ENCODE results near the gene ZNF124. TPM values are rescaled to one million over a fixed set of nuclear protein-coding genes. Genes with fewer than 3 reads are reported as not detected.

Gene ZNF124
- total RNA-seq, 1 donor from 2014 or later: 138 TPM

DNA sequence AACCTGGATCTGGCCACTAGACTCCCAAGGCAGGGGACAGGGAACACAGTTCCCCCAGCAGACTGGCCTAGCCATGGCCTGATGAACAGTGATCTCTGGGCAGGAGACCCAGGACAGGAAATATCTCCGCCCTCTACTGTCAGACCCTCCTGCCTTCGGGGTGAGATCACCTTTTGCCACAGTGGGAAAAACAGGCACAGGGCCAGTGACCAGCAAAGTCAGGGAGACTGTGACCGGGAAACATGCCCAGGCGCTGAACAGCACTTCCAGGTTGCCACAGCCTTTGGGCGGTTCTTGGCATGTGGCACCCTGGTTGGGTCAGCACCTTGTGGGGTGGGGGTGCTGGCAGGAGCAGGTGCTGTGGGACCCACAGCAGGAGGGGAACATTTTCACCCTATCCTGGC lies 58.7 kb downstream of the ZNF124 start:
- Mint-ChIP-seq H3K36me3 (ENCODE audit: low read depth, unreplicated experiment) (peaks cover 8% of the 10 kb centered on the region), H3K27me3 (ENCODE audit: unreplicated experiment) (peaks cover 22% of the 10 kb centered on the region), H3K4me3 (ENCODE audit: unreplicated experiment) (peak overlapping the region; percentile 37), H3K9me3 (ENCODE audit: unreplicated experiment) (no peaks in the 10 kb centered on the region), H3K27ac (ENCODE audit: unreplicated experiment) (no peak overlapping the region), H3K4me1 (ENCODE audit: unreplicated experiment) (peaks cover 5% of the 10 kb centered on the region)
- DNase-seq (ENCODE audit: low spot score): no peak
- TF ChIP-seq, protein P1, sequence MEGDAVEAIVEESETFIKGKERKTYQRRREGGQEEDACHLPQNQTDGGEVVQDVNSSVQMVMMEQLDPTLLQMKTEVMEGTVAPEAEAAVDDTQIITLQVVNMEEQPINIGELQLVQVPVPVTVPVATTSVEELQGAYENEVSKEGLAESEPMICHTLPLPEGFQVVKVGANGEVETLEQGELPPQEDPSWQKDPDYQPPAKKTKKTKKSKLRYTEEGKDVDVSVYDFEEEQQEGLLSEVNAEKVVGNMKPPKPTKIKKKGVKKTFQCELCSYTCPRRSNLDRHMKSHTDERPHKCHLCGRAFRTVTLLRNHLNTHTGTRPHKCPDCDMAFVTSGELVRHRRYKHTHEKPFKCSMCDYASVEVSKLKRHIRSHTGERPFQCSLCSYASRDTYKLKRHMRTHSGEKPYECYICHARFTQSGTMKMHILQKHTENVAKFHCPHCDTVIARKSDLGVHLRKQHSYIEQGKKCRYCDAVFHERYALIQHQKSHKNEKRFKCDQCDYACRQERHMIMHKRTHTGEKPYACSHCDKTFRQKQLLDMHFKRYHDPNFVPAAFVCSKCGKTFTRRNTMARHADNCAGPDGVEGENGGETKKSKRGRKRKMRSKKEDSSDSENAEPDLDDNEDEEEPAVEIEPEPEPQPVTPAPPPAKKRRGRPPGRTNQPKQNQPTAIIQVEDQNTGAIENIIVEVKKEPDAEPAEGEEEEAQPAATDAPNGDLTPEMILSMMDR (IDR thresholded peaks at IDR 0.05; ENCODE audit: unreplicated experiment): no peak

DNA sequence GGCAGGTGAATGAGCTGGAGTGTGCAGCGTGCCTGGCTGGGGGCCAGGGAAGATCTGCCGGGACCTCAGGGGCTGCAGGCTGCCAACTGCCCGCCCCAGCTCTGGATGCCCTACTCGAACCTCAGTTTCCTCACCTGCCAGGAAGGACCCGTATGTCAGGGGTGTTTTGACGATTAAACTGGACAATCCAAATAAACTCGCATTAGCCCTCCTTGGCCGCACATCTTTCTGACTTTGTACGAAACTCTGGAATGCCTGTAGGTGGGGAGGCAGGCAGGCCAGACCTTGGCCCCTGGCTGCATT lies 59.4 kb downstream of the ZNF124 start:
- Mint-ChIP-seq H3K4me3 (ENCODE audit: unreplicated experiment) (peak overlapping the region; percentile 82), H3K4me1 (ENCODE audit: unreplicated experiment) (peaks cover 5% of the 10 kb centered on the region), H3K27me3 (ENCODE audit: unreplicated experiment) (peaks cover 22% of the 10 kb centered on the region), H3K9me3 (ENCODE audit: unreplicated experiment) (no peaks in the 10 kb centered on the region), H3K27ac (ENCODE audit: unreplicated experiment) (no peak overlapping the region), H3K36me3 (ENCODE audit: low read depth, unreplicated experiment) (peaks cover 8% of the 10 kb centered on the region)
- no peak for DNase-seq (ENCODE audit: low spot score)
- TF ChIP-seq, protein P1 (IDR thresholded peaks at IDR 0.05; ENCODE audit: unreplicated experiment): no peak

DNA sequence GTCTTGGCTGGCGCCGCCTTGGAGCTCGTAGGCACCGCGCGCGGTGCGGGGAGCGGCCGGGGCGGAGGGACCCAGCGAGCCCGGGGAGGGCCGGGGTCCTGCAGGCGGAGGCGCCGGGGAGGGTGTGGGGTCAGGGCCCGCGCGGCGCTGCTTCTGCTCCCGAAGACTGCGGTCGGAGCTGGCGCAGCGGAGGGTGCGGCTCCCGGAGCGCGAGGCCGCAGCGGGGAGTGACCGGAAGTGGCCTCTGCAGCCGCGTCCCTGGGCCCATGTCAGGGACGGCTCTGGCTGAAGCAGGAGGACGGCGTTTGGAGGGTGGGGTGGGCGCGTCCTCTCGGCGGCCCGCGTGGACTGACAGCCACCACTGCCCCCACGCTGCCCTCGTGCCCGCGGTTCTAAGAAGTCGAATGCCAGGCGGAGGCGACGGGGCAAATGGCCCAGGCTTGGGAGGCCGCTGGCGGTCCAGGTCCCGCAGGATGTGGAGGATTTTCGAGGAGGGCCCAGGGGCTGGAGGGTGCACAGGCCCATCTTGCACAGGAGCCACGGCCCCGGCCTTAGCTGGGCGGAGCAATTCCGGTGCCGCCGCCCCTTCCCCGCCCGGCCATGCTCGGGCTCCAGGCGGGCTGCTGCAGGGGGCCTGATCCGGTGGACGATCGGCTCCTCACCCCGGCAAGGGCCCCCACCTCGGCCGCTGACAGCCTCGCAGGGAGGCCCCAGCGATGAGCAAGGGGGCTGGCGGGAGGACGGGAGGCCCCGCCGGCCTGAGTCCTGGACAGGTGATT lies 59.9 kb downstream of the ZNF124 start:
- Mint-ChIP-seq H3K4me3 (ENCODE audit: unreplicated experiment) (no peak overlapping the region), H3K27ac (ENCODE audit: unreplicated experiment) (no peak overlapping the region)
- TF ChIP-seq, protein P1 (IDR thresholded peaks at IDR 0.05; ENCODE audit: unreplicated experiment): no peak

DNA sequence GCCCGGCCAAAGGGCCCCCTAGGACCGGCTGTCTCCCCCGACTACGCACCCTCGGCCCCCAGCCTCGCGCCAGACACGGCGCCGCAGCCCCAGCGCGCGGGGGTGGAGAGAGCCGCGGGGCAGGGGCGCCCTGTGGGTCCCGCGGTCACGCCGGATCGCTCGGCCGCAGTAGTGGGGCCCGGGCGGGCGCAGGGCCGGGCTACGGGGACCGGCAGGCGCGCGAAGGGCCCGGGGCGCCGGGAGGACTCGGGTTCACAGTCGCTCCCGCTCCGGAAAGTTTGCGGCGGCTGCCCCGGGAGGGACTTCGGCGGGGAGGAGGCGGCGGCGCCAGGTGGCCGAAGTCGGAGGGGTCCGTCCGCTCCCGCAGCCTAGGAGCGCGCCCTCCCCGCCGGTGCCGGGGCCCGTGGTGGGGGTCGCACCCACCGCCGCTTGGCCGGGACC lies 60.5 kb downstream of the ZNF124 start:
- Mint-ChIP-seq H3K4me1 (ENCODE audit: unreplicated experiment) (peaks cover 5% of the 10 kb centered on the region), H3K27ac (ENCODE audit: unreplicated experiment) (no peak overlapping the region), H3K4me3 (ENCODE audit: unreplicated experiment) (no peak overlapping the region), H3K9me3 (ENCODE audit: unreplicated experiment) (no peaks in the 10 kb centered on the region), H3K27me3 (ENCODE audit: unreplicated experiment) (peaks cover 22% of the 10 kb centered on the region), H3K36me3 (ENCODE audit: low read depth, unreplicated experiment) (peaks cover 8% of the 10 kb centered on the region)
- TF ChIP-seq, protein P1 (IDR thresholded peaks at IDR 0.05; ENCODE audit: unreplicated experiment): no peak
- no peak for DNase-seq (ENCODE audit: low spot score)

More for the DNA sequence above, 59.9 kb downstream of the ZNF124 start:
- Mint-ChIP-seq H3K36me3 (ENCODE audit: low read depth, unreplicated experiment) (peaks cover 8% of the 10 kb centered on the region), H3K27me3 (ENCODE audit: unreplicated experiment) (peaks cover 22% of the 10 kb centered on the region), H3K4me1 (ENCODE audit: unreplicated experiment) (peaks cover 5% of the 10 kb centered on the region), H3K9me3 (ENCODE audit: unreplicated experiment) (no peaks in the 10 kb centered on the region)
- peak; percentile 36 for DNase-seq (ENCODE audit: low spot score)

DNA sequence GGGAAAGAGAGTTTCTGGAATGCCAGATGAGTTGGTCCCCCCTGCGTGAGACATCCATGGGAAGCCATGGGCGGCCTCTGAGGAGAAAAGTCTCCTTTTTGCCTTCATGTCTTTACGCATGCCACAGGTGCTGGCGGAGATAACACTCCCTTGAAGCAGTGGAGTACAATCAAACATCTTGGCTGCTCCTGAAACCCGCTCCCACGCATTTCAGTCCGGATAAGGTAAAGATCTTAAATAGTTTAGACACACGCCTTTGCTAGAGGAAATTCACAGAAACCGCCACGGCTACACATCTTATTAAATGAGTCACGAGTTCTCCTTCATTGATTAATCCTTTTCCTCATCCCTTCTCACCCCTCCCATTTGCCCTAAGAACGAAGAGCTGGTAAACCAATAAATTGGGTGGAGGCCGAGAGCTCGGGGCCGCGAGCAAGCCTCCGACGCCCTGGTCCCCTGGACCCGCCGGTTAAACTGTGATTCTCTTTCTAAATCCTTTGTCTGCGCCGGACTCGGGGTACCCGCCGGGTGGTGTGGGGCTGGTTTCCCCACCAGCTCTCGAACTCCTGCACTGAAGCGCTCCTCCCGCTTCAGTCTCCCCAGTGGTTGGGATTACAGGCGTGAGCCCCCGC lies 61.1 kb downstream of the ZNF124 start:
- Mint-ChIP-seq H3K4me3 (ENCODE audit: unreplicated experiment) (peak overlapping the region; percentile 86), H3K27ac (ENCODE audit: unreplicated experiment) (peak overlapping the region; percentile 20), H3K27me3 (ENCODE audit: unreplicated experiment) (peaks cover 22% of the 10 kb centered on the region)

More for the DNA sequence above, 61.1 kb downstream of the ZNF124 start:
- H3K36me3 Mint-ChIP-seq (ENCODE audit: low read depth, unreplicated experiment): peaks cover 8% of the 10 kb centered on the region
- H3K9me3 Mint-ChIP-seq (ENCODE audit: unreplicated experiment): no peaks in the 10 kb centered on the region
- TF ChIP-seq, protein P1 (IDR thresholded peaks at IDR 0.05; ENCODE audit: unreplicated experiment): no peak
- no peak for DNase-seq (ENCODE audit: low spot score)
- H3K4me1 Mint-ChIP-seq (ENCODE audit: unreplicated experiment): peaks cover 5% of the 10 kb centered on the region
